Adrenal gland (tissue), 5 donors: ENCODE data around the gene SRCIN1.

Source experiments
- CTCF ChIP-seq, 6 experiments: fragments of 450-650 bp in 4 of 6; fragments of 200-600 bp in 2 of 6; sonication (generic) in 1 of 6; IDR thresholded peaks; 1 replicate in 5 of 6; 2 replicates in 1 of 6; pipeline versions ENCODE4 v1.5.1 to v1.8.0; 2016 to 2021; ENCODE audit warnings: antibody characterized with exemption in 6 of 6, mild to moderate bottlenecking in 2 of 6, moderate library complexity in 1 of 6
- POLR2A ChIP-seq, 2 donors: fragments of 450-650 bp; IDR thresholded peaks; one replicate each; pipeline ENCODE4 v1.6.1; 2017; ENCODE audit warnings: antibody characterized with exemption in 2 of 2, mild to moderate bottlenecking in 2 of 2, moderate library complexity in 1 of 2
- donor health status: DM: no; HTN: no; CAD: no.

- TF ChIP-seq CTCF (IDR thresholded peaks at IDR 0.05) (no peak), POLR2A (IDR thresholded peaks at IDR 0.05) (no peak)
Measured at GRCh38 chr17:38577244-38577643, 28.5 kb downstream of the SRCIN1 start.
